NCI-H2081 treated with DMSO at 0.1 percent for 48 hours (cell line): ENCODE data around the gene MN1.

Experiments
- DNase-seq: peaks from one replicate; lab custom pipeline; 2025; lab: John Stamatoyannopoulos, UW

Gene MN1

DNA sequence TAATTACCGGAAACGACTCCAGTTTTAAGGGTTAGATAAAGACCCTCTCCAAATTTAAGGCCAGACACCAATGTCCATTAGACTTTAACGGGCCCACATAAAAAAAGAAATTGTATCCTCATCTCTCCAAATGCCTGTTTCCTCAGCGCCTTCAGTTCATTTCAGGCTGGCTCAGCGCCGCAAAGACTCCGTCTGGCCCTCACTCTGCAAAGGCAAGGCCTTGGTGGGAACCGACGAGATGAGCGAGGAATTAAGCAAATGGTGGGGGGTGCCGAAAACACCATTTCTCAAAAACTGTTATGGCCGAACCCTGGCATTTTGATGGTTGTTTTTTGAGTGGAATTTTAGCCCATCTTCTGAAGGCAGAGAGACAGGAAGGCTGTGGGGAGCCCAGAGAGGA, 15.7 kb downstream of the MN1 start:
- no peak for DNase-seq

- DNase-seq, result no peak
Measured at GRCh38 chr22:27784120-27784475, 17.5 kb downstream of the MN1 start.

- DNase-seq, result no peak
Measured at GRCh38 chr22:27783436-27784119, 18.0 kb downstream of the MN1 start.

DNA sequence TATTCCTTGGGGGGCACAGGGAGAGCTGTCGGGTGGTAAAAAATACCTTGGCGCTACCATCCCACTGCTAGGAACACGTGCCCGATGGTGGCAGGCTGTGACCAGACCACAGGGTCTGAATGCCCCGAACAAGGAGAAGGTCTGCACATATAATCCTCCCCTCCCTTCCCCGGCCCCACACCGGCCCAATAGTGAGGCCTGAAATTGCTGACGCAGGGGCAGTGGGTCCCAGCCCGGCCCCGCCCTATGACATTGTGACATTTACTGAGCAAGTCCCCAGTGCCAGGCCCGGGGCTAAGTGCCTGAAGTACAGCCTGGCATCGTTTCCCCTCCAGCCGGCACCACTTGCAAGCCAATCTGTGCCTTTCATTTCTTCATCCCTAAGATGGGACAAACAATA, 19.5 kb downstream of the MN1 start:
- DNase-seq, result no peak

- DNase-seq, result no peak
Measured at GRCh38 chr22:27780161-27780575, 21.4 kb downstream of the MN1 start.

DNA sequence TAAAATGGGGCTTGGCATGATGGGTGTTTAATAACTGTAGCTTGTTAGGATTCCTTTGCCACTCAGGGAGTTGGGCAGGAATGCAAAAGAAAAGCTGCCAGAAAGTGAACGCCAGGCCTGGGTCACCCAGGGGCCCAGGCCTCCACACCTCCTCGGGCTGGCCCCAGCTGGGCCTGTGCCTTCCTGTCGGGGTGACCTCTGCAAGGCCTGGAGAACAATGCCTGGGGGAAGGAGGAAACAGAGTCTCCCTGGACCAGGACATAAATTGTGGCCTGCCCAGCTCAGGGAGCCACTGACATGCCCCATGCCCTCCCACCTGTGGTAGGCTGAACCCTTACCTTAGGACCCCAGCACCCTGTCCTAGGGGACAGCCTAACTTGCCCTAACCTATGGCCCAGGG, 21.9 kb downstream of the MN1 start:
- no peak for DNase-seq

DNA sequence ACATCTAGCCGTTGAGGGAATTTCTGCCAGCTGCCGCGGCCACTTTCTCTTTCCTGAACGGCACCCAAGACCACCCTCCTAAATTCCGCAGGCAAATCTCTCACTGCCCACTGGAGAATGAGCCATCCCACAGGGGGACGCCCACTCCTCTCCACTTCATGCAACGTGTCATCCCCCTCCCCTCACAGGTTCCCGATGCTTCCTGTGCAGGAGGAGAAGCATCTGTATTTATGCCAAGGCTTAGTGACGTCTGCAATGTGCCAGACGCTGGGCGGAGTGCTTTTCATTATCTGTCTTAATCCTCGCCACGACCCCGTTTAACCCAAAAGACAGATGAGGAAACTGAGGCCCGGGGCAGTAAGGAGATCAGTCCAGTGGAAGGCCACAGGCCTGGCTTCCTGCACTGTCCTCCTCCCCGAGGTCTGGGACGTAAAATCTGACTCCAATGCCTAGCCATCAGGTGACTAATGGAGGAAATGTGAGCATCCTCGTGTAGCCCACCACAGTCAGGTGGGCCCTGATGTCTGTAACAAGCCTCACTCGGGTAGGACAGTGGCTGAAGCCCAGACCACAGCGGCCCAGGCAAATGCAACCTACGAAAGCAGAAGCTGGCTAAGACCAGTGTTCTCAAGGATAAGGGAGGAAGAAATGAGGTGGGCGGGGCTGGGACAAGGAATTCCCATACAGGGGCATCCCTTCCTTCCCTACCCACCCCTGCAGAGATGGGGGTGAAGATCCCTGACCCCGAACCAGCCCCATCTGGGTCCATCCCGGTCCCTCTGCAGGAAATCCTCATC, 23.1 kb downstream of the MN1 start:
- DNase-seq, result no peak

- DNase-seq, result no peak
Measured at GRCh38 chr22:27777128-27777527, 24.4 kb downstream of the MN1 start.

- no peak for DNase-seq
Measured at GRCh38 chr22:27776650-27776958, 25.0 kb downstream of the MN1 start.

DNA sequence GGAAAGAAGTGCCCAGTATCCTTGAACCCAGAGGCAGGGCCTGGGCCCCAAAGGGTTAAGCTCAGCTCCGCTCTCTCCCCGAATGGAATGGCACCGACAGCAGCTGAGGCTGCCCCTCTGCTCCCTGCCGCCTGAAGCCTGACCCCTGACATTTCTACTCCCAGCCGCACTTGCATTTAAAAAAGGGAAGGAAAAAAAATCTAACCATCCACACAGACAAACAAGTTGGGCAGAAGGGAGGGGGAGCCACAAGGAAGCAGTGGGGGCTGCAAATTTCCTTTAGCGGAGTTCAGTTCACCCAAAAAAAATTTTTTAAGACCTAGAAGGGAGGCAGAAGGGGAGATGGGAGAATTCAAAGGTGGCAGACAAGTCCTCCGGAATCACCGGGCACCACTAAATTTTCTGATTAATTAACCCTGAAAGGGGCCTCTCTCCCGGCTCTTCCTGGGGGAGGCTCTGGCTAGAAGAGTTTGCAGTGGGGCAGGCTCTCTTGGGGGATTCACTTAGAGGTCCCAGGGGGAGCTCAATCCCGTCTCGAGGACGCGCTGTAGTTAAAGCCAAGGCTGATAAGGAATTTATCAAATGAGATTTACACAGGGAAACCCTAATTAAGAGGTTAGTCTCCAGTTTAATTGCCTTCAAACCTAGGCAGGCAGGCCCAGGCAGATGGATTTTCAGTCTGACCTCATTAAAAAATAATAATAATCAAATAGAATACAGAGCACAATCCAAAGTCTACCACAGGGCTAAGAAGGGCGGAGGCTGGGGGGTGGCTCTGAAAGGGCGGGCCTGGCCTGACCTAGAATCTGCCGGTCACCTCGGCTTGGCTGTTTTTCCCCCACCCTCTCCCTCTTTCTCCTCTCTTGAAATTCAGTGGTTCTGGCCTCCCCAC, 25.6 kb downstream of the MN1 start:
- DNase-seq, result no peak

GRCh38 chr22:27775087-27775698, 26.4 kb downstream of the MN1 start:
- no peak for DNase-seq

DNA sequence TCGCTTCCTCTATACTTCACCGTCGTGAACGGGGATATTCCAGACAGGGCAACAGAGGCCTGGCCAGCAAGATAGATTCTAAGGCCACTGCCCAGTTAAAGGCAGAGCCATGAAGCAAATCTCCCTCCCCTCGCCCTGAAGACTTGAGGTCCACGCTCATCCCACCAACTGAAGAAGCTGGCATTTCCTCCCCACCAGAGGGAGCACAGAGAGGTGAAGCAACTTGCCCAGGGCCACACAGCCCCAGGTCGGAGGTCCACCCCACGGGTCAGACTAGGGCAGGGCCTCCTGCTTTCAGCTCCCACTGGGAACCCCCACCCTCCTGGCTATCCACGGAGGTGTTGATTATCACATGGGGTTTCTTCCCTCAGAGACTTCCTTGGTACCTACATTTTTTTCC, 27.4 kb downstream of the MN1 start:
- DNase-seq, result no peak

- DNase-seq, result no peak
Measured at GRCh38 chr22:27772984-27773498, 28.5 kb downstream of the MN1 start.

DNA sequence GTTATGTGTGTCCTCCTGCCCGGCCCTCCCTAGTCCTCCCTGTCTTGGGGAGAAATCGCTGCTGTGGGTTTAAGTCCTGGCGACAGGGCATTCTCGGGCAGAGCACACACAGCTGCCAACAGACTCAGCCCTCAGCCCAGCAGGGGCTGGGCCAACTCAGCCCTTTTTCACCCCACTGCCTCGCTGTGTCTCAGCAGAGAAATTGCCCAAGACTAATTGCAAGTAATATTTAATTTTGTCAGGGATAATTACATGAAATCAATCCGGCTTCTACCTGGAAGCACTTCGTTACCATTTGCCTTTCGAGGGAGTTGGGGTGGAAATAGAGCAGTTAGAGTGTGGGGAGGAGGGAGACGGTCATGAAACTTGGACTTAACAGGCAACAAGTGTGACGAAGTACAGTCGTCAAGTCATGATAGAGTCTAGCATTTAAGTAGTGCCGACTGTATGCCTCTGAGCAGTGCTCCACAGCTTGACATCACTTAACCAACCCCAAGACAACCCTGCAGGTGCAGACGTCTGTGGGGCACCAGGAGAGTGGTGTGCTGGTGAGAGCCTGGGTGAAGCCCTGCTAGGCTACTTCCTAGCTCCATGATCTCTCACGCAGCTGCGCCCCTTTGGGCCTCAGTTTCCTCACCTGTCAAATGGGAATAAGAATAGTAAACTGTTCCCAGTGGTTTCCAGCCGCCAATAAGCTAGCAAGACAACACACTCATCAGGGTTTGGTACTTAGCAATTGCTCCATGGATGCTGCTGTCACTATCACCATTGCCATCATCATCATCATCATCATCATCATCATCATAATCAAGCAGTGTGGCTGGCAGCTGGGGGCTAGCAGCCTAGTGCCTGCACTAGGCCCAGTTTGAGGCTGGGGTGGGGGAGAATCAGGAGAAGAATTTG, 29.2 kb downstream of the MN1 start:
- no peak for DNase-seq

GRCh38 chr22:27771637-27772036, 29.9 kb downstream of the MN1 start:
- no peak for DNase-seq

DNA sequence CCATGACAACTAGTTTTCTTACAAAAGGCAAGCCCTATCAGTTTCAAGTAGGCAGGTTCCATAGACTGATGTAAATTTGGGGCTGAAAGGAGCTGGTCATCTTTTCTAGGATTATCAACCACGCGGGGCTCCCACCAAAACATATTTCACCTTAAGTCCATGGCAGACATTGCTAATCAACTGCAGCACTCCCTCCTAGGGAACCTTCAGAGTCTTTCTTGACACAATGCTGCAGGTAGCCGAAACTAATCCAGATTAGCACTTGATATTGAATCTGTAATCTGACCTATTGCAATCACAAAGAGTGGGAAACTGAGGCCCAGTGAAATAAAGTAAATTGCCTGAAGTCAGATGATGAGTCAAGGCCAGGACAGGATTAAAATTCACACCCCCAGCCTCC, 32.5 kb downstream of the MN1 start:
- no peak for DNase-seq

GRCh38 chr22:27768027-27768653, 33.4 kb downstream of the MN1 start:
- no peak for DNase-seq

DNA sequence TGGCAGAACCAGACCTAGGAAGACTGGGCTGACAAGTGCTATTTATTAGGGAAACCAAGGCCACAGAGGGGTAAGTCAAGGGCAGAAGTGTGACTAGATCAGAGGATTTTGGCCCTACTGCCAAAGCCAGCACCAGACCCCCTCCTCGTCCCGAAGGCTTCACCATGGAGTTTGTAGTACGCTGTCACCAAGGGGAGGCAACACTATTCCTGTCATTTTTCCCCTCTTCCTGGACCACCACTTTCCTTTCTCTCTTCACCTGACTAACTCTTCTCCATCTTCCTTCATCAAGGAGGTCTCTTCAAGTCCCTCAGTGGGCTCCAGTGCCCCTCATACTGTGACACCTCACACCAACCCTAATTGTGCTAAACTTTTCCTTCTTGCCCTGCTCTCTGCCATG, 34.9 kb downstream of the MN1 start:
- no peak for DNase-seq

DNA sequence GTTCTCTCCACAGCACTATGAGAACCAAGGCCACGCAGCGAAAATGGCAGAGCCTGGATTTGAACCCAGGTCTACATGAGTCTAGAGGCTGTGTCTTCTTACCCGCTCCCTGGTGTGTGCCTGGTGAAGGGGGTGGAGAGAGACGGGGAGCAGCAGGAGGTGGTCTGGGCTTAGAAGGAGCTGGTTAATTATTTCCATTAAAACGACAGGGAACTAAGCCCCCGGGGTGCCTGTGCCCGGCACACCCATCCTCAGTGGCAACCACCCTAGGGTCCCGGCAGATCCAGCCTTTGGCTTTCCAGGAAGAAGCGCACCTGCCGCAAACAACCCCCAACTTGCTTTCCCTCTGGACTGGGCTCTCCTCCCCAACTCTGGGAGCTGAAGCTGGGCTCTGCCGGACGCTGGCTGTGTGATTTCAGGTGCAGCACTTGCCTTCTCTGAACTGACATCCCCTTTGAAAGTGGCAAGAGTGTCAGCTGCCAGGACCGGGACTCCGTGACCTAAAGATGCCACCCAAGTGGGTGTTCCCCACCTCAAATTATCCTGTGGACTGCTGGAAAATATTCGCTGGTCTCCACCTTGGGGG, 35.8 kb downstream of the MN1 start:
- no peak for DNase-seq

- DNase-seq, result no peak
Measured at GRCh38 chr22:27764722-27765236, 36.8 kb downstream of the MN1 start.
